ENCODE data around the gene SMIM44.

SMIM44 gene

DNA sequence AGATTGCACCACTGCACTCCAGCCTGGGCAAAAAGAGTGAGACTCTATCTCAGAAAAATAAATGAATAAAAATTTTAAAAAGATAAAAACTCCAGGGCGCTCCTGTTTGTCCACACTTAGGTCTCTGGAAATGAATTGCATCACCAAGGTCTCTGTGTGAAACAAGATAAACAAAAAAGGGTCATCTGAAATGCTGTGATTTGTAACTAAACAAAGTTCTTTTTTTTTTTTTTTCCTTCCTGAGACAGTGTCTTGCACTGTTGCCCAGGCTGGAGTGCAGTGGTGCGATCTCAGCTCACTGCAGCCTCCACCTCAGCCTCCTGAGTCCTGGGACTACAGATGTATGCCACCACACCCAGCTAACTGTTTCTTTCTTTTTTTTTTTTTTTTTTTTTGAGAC is 34.4 kb upstream of the SMIM44 start:
- FAIRE-seq, result no peak
- DNase-seq (ENCODE audit: insufficient read length, low spot score), result no peak
- TF ChIP-seq, protein P1, sequence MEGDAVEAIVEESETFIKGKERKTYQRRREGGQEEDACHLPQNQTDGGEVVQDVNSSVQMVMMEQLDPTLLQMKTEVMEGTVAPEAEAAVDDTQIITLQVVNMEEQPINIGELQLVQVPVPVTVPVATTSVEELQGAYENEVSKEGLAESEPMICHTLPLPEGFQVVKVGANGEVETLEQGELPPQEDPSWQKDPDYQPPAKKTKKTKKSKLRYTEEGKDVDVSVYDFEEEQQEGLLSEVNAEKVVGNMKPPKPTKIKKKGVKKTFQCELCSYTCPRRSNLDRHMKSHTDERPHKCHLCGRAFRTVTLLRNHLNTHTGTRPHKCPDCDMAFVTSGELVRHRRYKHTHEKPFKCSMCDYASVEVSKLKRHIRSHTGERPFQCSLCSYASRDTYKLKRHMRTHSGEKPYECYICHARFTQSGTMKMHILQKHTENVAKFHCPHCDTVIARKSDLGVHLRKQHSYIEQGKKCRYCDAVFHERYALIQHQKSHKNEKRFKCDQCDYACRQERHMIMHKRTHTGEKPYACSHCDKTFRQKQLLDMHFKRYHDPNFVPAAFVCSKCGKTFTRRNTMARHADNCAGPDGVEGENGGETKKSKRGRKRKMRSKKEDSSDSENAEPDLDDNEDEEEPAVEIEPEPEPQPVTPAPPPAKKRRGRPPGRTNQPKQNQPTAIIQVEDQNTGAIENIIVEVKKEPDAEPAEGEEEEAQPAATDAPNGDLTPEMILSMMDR (IDR thresholded peaks at IDR 0.05; ENCODE audit: insufficient read depth, missing control alignments), result no peak

DNA sequence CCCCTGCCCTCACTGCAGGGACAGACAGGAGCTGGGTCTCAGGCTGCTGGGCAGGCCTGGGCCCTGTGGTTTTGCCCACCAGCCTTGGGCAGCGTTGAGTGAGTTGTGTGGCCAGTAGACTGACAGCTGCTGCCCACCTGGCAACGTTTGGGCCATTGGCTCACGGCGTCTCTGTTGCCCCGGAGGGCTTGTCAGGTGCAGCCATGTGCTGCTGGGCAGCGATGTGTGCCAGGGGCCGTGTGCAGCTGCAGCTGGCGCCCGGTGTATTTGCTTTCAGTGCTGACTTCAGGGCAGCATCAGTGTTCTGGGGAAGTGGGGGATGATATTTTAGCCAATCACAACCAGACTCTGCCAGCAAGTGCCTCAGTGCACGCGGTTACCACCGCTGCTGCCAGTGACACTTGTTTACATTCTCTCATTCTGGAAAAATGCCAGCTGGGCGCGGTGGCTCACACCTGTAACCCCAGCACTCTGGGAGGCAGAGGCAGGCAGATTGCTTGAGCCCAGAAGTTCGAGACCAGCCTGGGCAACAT is 33.5 kb upstream of the SMIM44 start:
- DNase-seq (ENCODE audit: insufficient read length, low spot score) (no peak), FAIRE-seq (no peak)
- TF ChIP-seq, protein P1 (IDR thresholded peaks at IDR 0.05; ENCODE audit: insufficient read depth, missing control alignments), result no peak

DNA sequence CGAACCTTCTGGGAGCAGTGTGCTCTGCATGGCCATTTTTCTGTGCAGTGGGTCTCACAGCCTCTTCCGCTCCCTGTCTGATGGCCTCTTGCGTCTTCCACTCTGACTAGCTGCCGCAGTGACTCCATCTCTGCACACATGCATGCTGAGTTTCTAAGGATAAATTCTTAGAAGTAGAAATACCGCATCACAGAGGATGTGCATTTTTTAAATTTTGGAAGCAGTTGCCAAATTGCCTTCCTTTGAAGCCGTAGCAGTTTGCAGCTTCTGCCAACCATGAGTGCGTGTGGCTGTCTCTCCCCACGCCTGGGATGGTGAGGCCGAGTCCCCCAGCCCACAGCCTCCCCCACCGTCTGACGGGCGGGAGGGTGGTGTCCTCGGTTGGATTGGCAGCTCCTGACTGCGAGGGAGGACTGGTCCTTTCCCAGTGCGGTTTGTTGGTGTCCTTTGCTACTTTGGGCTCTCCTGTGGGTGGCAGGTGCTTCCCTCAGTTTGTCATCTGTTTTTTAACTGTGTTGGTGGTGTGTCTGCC is 32.7 kb upstream of the SMIM44 start:
- DNase-seq (ENCODE audit: insufficient read length, low spot score) (no peak), FAIRE-seq (no peak)
- TF ChIP-seq, protein P1 (IDR thresholded peaks at IDR 0.05; ENCODE audit: insufficient read depth, missing control alignments), result no peak

DNA sequence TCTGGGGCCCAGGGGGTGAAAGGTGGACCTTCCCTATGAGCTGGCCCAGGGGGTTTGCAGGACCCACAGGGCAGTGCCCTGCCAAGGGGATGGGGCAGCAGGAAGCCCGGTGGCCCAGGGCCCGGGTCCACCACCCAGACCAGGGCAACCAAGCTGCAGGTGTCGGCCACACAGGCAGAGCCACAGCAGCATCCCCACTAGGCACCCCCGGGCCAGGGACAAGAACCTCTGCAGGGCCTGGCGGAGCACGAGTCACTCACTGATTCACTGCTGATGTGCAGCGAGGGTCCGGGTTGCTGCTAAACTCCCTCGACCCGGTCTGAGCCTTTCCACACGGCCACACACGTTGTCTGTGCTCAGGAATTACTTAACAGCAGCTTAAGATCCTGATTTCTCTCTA is 31.7 kb upstream of the SMIM44 start:
- DNase-seq (ENCODE audit: insufficient read length, low spot score) (no peak), FAIRE-seq (no peak)
- TF ChIP-seq, protein P1 (IDR thresholded peaks at IDR 0.05; ENCODE audit: insufficient read depth, missing control alignments), result no peak

DNA sequence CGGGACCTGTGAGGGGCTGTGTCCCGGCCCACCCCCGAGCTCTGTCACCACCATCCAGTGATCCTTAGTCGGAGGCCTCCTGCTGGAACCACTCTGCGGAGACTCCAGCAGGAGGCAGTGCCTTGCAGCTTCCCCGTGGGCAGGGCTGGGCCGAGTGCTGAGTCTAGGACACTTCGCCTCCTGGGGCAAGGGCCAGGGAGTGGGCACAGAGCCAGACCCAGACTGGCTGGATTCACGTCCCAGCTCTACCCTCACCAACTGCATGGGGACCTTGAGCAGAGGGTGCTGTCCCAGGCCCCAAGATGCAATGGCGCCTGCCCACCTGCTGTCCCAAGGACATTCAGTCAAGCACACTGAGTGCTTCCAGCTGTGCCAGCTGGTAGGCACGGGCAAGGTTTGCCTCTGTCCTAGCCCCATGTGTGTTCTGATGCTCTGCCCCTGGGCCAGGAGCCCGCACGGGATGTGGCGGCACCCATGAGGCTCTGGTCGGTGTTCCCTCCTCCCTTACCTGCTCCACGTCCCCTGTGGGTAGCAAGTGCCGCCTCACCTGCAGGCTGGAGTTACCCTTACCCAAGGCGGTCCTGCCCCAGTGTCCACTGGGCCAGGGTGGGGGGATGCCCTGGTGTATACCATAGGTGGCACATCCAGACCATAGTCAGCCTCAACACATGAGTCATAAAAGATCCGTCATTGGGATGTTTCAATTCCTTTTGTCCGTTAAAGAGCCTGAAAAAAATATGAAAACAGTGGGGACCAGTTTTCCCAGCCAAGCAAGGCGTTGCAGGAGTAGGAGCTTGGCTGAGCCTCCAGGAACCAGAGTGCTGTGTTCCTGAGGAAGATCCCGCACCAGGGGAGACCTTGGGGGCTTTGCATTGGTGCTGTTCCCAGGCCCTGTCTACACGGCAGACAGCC is 30.2 kb upstream of the SMIM44 start:
- FAIRE-seq (no peak), DNase-seq (ENCODE audit: insufficient read length, low spot score) (no peak)
- TF ChIP-seq, protein P1 (IDR thresholded peaks at IDR 0.05; ENCODE audit: insufficient read depth, missing control alignments), result no peak

DNA sequence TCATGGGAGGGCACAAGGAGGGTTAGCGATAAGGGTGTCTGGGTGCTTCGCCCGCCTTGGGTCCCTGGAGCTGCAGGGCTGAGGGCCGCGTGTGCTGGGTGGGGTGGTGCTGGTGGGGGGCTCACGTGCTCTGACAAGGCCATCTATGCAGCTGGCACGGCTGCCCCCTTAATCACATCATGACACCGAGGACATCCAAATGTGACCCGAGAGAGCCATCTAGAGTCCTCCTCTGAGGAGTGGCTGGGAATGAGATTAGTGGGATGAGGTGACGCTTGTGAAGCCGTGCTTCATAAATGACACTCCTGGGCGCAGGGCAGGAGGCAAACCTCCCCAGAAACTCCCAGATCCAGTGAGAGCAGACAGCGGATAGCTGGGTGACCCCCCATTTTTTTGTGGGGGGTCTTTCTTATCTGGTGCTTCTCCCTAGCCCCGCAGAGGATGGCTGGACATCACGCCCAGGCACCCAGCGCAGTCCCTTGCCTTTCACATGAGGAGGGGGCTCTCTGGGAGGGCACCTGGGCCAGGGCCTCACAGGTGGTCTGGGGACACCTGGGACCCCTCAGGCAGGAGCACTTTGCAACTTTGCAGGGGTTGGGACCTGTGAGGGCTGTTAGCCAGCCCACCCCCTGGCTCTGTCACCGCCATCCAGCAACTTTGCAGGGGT is 29.5 kb upstream of the SMIM44 start:
- TF ChIP-seq, protein P1 (IDR thresholded peaks at IDR 0.05; ENCODE audit: insufficient read depth, missing control alignments), result no peak
- FAIRE-seq (no peak), DNase-seq (ENCODE audit: insufficient read length, low spot score) (no peak)
